OCI-LY1 (cell line): ENCODE results near the gene SGCB.

Source experiments
- CTCF ChIP-seq: fragments of 200-600 bp; sonication (generic), shearing (Covaris generic); IDR thresholded peaks from 2 replicates; pipeline ENCODE4 v1.5.1; 2017; ENCODE audit warnings: mild to moderate bottlenecking, antibody characterized with exemption, low read length, moderate library complexity, mixed read lengths
- EZH2 ChIP-seq: fragments of 200-600 bp; sonication (generic), shearing (Covaris generic); IDR thresholded peaks from 2 replicates; pipeline ENCODE4 v1.8.0; 2017; ENCODE audit warnings: borderline replicate concordance, mixed run types, mild to moderate bottlenecking, antibody characterized with exemption, low read length, moderate library complexity, mixed read lengths

- TF ChIP-seq CTCF (no peak), EZH2 (no peak)
Observed at GRCh38 chr4:52051615-52052474, 13.7 kb upstream of the SGCB start.
